22Rv1 (cell line): Measurements from ENCODE around the gene LTBP3.

Experiments used
- H3K27ac ChIP-seq: fragments of 450-650 bp; 2 replicates; pipeline ENCODE4 v1.5.1; 2017
- ZFX ChIP-seq: fragments of 450-650 bp; IDR thresholded peaks from 2 replicates; pipeline ENCODE4 v1.6.1; 2017; ENCODE audit warnings: antibody characterized with exemption, borderline replicate concordance
- TF ChIP-seq, protein P1 (sequence below): fragments of 450-650 bp; IDR thresholded peaks from 2 replicates; pipeline ENCODE4 v1.5.1; 2017; ENCODE audit warnings: mild to moderate bottlenecking

Gene LTBP3

DNA sequence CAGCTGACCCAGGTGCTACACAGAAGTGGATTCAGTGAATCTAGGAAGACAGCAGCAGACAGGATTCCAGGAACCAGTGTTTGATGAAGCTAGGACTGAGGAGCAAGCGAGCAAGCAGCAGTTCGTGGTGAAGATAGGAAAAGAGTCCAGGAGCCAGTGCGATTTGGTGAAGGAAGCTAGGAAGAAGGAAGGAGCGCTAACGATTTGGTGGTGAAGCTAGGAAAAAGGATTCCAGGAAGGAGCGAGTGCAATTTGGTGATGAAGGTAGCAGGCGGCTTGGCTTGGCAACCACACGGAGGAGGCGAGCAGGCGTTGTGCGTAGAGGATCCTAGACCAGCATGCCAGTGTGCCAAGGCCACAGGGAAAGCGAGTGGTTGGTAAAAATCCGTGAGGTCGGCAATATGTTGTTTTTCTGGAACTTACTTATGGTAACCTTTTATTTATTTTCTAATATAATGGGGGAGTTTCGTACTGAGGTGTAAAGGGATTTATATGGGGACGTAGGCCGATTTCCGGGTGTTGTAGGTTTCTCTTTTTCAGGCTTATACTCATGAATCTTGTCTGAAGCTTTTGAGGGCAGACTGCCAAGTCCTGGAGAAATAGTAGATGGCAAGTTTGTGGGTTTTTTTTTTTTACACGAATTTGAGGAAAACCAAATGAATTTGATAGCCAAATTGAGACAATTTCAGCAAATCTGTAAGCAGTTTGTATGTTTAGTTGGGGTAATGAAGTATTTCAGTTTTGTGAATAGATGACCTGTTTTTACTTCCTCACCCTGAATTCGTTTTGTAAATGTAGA is 57.6 kb downstream of the LTBP3 start:
- no peak for TF ChIP-seq ZFX
- TF ChIP-seq, protein P1, sequence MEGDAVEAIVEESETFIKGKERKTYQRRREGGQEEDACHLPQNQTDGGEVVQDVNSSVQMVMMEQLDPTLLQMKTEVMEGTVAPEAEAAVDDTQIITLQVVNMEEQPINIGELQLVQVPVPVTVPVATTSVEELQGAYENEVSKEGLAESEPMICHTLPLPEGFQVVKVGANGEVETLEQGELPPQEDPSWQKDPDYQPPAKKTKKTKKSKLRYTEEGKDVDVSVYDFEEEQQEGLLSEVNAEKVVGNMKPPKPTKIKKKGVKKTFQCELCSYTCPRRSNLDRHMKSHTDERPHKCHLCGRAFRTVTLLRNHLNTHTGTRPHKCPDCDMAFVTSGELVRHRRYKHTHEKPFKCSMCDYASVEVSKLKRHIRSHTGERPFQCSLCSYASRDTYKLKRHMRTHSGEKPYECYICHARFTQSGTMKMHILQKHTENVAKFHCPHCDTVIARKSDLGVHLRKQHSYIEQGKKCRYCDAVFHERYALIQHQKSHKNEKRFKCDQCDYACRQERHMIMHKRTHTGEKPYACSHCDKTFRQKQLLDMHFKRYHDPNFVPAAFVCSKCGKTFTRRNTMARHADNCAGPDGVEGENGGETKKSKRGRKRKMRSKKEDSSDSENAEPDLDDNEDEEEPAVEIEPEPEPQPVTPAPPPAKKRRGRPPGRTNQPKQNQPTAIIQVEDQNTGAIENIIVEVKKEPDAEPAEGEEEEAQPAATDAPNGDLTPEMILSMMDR: no peak
- H3K27ac ChIP-seq: peak overlapping the region; percentile 98

DNA sequence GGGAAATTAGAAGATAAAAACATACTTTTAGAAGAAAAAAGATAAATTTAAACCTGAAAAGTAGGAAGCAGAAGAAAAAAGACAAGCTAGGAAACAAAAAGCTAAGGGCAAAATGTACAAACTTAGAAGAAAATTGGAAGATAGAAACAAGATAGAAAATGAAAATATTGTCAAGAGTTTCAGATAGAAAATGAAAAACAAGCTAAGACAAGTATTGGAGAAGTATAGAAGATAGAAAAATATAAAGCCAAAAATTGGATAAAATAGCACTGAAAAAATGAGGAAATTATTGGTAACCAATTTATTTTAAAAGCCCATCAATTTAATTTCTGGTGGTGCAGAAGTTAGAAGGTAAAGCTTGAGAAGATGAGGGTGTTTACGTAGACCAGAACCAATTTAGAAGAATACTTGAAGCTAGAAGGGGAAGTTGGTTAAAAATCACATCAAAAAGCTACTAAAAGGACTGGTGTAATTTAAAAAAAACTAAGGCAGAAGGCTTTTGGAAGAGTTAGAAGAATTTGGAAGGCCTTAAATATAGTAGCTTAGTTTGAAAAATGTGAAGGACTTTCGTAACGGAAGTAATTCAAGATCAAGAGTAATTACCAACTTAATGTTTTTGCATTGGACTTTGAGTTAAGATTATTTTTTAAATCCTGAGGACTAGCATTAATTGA is 58.3 kb downstream of the LTBP3 start:
- no peak for TF ChIP-seq ZFX
- TF ChIP-seq, protein P1: no peak
- peak overlapping the region; percentile 98 for H3K27ac ChIP-seq

DNA sequence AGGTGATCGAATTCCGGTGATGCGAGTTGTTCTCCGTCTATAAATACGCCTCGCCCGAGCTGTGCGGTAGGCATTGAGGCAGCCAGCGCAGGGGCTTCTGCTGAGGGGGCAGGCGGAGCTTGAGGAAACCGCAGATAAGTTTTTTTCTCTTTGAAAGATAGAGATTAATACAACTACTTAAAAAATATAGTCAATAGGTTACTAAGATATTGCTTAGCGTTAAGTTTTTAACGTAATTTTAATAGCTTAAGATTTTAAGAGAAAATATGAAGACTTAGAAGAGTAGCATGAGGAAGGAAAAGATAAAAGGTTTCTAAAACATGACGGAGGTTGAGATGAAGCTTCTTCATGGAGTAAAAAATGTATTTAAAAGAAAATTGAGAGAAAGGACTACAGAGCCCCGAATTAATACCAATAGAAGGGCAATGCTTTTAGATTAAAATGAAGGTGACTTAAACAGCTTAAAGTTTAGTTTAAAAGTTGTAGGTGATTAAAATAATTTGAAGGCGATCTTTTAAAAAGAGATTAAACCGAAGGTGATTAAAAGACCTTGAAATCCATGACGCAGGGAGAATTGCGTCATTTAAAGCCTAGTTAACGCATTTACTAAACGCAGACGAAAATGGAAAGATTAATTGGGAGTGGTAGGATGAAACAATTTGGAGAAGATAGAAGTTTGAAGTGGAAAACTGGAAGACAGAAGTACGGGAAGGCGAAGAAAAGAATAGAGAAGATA is 59.0 kb downstream of the LTBP3 start, which contains the start of gene MALAT1:
Gene MALAT1 (plus strand): TSS at position 69 of the 736 bp plus-strand sequence.
- H3K27ac ChIP-seq: peak within 1 kb of the TSS; percentile 98
- TF ChIP-seq, protein P1: no peak
- no peak for TF ChIP-seq ZFX

DNA sequence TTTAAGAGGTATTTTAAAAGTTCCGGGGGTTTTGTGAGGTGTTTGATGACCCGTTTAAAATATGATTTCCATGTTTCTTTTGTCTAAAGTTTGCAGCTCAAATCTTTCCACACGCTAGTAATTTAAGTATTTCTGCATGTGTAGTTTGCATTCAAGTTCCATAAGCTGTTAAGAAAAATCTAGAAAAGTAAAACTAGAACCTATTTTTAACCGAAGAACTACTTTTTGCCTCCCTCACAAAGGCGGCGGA is 59.5 kb downstream of the LTBP3 start:
- H3K27ac ChIP-seq: peak overlapping the region; percentile 98
- no peak for TF ChIP-seq ZFX
- TF ChIP-seq, protein P1: no peak

DNA sequence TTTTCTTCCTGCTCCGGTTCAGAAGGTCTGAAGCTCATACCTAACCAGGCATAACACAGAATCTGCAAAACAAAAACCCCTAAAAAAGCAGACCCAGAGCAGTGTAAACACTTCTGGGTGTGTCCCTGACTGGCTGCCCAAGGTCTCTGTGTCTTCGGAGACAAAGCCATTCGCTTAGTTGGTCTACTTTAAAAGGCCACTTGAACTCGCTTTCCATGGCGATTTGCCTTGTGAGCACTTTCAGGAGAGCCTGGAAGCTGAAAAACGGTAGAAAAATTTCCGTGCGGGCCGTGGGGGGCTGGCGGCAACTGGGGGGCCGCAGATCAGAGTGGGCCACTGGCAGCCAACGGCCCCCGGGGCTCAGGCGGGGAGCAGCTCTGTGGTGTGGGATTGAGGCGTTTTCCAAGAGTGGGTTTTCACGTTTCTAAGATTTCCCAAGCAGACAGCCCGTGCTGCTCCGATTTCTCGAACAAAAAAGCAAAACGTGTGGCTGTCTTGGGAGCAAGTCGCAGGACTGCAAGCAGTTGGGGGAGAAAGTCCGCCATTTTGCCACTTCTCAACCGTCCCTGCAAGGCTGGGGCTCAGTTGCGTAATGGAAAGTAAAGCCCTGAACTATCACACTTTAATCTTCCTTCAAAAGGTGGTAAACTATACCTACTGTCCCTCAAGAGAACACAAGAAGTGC is 60.0 kb downstream of the LTBP3 start:
- TF ChIP-seq, protein P1: no peak
- TF ChIP-seq ZFX: no peak
- H3K27ac ChIP-seq: peak overlapping the region; percentile 98

DNA sequence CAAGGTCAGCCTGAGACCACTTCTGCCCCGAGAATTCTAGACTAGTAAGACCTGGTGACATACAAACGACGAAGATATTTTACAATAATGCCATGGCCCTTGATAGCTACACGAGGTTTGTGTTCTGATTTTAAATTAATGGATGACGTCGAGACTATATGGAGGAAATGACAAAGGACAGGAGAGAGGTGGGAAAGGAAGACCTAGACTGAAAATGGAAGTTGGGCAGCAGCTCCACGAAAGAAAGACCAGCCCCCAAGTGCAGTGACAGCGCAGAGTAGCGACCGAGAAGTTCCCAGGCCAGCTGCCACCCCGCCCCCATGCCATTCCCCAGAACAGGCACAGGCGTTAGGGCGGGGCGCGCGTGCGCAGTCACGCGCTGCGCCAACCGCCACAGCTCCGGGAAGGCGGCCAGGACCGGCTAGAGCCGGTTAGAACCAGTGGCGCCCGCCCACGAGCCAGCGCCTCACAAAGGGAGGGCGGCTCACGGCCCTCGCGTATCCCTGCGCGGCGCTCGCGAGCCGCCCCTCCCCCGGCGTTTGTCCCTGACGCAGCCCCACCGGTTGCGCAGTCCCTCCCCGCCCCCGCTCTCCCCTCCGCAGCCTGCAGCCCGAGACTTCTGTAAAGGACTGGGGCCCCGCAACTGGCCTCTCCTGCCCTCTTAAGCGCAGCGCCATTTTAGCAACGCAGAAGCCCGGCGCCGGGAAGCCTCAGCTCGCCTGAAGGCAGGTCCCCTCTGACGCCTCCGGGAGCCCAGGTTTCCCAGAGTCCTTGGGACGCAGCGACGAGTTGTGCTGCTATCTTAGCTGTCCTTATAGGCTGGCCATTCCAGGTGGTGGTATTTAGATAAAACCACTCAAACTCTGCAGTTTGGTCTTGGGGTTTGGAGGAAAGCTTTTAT is 60.8 kb downstream of the LTBP3 start:
- peak overlapping the region; percentile 98 for H3K27ac ChIP-seq
- TF ChIP-seq, protein P1: no peak
- no peak for TF ChIP-seq ZFX
